ENCODE data around the gene ORC5.
A peak's percentile ranks its signal among the peaks of the same experiment; 100 is the strongest.

Gene ORC5

DNA sequence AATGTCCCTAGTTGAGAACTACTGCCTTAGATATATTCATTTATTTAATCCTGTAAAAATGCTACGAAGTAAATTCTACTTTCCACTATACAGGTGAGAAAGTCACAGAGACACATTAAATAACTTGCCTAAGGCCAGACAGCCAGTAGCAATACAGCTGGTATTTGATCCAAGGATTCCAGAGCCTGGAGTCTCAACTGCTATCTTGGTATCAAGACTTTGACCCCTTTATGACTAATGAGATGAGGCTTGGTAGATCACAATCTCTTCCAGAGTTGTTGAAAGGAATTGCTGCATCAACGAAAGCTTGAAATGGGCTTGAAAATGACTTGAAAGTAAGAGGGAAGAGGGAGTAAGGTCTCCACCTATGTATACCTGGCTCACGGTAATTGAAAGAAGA, 83.3 kb downstream of the ORC5 start:
- DNase-seq: no peak

DNA sequence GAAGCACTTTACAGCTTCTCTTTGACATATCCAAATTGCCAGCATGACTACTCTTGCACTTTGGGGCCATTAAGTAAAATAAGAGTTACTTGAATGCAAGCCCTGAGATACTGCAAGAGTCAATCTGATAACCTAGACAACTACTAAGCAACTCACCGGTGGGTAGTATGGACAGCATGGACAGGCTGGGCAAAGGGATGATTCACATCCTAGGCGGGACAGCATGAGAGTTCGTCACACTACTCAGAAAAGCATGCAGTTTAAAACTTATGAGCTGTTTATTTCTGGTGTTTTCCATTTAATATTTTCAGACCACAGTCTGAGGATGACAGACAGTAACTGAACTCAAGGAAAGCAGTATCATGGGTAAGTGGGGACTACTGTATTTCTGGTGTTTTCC, 84.0 kb downstream of the ORC5 start:
- no peak for DNase-seq

DNA sequence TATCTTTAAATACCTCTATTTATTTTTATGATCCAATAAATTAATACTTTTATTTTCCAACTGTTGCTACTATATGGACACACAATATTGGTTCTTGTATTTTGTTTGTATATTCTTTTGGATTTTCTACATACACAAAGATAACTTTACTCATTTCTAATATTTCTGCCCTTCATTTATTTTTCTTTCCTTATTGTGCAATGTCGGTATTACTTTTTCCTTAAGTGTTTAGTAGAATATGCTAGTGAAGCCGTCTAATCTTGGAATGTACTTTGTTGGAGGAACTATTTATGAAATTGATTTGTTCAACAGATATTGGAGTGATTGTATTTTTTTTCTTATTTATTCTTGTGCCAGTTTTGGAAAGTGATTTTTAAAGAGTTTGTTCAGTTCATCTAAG, 94.0 kb downstream of the ORC5 start:
- DNase-seq: no peak

GRCh38 chr7:104112623-104113022, 95.2 kb downstream of the ORC5 start:
- no peak for DNase-seq

DNA sequence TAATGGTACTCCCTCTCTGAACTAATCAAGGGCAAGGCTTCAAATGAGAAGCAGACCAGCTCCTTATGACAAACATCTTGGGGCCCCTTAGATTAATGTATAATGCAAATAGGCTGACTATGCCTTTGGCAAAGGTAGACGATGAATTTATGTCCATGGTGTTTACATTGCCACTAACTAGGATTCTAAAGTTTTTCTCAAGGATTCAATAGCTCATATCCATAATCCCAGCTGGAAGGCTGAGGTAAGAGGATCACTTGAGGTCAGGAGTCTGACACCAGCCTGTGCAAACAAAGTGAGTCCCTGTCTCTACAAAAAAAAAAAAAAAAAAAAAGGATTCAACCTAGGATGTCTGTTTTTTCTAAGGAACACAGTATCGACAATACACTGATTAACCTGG, 96.5 kb downstream of the ORC5 start:
- peak in 1 of 2 experiments; percentile 3 for DNase-seq

GRCh38 chr7:104106108-104106905, 101.5 kb downstream of the ORC5 start:
- peak; percentile 3 to 42 for DNase-seq

GRCh38 chr7:104098890-104099289, 108.9 kb downstream of the ORC5 start:
- no peak for DNase-seq

DNA sequence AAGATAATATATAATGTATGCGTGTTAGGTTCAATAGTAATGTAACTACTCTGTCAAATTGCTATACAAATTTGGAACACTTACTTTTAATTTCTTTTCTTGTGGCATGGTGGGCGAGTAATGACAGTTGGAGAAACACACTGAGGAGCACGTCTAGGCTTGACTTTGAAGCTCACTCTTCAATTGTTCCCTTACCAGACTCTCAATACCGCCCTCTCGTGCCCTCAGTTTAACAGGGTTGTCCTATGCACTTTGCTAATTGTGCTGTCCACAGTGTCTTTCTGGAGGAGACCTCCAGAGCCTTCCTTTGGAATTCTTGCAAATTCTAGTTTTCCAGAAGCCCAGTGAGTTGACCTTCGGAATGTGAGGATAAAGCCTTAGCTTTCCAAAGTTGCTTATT, 111.1 kb downstream of the ORC5 start:
- DNase-seq: no peak

GRCh38 chr7:104093127-104093526, 114.7 kb downstream of the ORC5 start:
- DNase-seq: no peak

DNA sequence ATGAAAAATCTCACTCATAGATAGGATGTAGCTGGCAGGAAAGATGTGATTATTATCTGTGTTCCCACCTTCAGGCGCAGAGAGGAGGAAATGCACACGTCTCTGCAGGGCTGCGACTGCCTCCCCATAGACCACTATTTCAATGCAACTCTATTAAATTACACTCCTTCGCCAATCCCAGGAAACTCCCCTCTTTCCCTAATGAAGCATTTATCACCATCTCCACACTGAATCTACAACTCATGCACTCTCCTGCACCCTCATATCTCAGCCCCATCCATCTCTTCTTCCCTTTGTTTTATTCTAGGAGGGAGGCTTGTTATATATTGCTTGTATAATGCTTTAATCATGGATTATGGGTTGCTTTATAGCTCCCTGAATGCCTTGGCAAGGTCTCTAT, 116.6 kb downstream of the ORC5 start:
- no peak for DNase-seq

DNA sequence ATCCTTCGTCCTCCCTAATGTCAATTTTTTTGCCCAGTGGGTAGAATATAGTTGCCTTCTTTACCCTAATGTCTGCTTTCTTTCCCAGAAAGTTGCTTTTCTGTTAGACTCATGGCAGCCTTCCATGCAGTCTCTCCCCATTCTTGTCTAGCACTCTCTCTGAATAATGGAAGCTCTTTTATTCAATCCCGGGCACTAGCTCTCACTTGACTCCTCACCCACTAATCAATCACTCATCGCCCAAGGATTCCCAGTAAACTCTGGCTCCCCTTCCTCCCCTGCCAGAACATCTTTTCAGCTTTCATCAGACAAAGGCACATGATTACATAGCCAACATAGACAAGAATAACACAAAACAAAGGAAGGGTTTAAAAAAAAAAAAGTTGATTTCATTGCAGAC, 118.2 kb downstream of the ORC5 start:
- no peak for DNase-seq

GRCh38 chr7:104089061-104089460, 118.8 kb downstream of the ORC5 start:
- DNase-seq: no peak

Measured in NCI-H524 (cell line).